DOHH2 (cell line): Measurements from ENCODE around the gene PLLP.

Experiments used
- CTCF ChIP-seq: fragments of 200-600 bp; sonication (generic); IDR thresholded peaks from one replicate; pipeline ENCODE4 v1.5.1; 2014; ENCODE audit warnings: antibody characterized with exemption, mild to moderate bottlenecking, low read depth, low read length; ENCODE audit not compliant: poor library complexity, severe bottlenecking
- EZH2phosphoT487 ChIP-seq: fragments of 200-600 bp; sonication (generic); IDR thresholded peaks from 2 replicates; pipeline ENCODE4 v1.6.1; 2017; ENCODE audit warnings: borderline replicate concordance, mild to moderate bottlenecking, antibody characterized with exemption, low read length, moderate library complexity, mixed read lengths

DNA sequence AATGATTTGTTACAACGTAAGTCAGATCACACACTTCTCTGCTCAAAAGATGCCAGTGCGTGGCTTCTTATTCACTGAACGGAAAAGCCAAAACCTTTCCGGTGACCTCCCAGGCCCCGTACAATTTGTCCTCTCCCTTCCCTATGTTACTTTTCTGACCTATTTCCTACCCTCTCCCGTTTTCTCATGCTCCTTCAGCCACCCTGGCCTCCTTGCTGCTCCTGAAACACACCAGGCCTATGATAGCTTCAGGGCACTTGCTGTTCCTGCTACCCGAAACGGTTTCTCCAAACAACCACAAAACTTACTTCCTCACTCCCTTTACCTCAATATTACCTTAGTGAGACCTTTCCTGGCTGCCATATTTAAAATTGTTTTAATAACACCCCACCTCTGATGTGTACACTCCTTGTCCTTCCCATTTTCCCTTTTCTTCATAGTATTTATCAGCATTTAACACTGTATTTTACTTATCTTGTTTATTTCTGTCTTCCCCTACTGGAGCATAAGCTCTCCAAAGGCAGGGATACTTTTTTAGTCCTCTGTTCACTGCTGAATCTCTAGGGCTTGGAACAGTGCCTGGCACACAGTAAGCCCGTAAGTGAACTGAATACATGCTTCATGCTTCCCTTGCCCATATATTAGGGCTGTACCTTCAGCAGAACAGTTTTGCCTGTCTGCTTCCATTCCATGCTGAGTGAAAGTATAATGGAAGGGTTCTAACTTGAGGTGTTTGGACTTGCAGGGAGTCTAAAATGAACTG lies 50.3 kb downstream of the PLLP start:
- no peak for TF ChIP-seq CTCF
- no peak for TF ChIP-seq EZH2phosphoT487
